SJCRH30 (cell line): ENCODE data around the gene FNDC10. TPM values are rescaled to one million over a fixed set of nuclear protein-coding genes. Genes with fewer than 3 reads are reported as not detected.
A peak's percentile ranks its signal among the peaks of the same experiment; 100 is the strongest.

Source experiments
- DNase-seq, 2 experiments: peaks; one replicate each; pipeline ENCODE4 v3.0.0-alpha.2; 2015 to 2020
- H3K27ac ChIP-seq: fragments of 250-450 bp; sonication (Bioruptor Pico); 2 replicates; pipeline ENCODE4 v1.5.1; 2020; ENCODE audit warnings: mild to moderate bottlenecking, moderate library complexity
- H3K27me3 ChIP-seq: fragments of 250-450 bp; sonication (Bioruptor Pico); 2 replicates; pipeline ENCODE4 v1.5.1; 2020; ENCODE audit warnings: mild to moderate bottlenecking, moderate library complexity
- H3K36me3 ChIP-seq: fragments of 250-450 bp; sonication (Bioruptor Pico); 2 replicates; pipeline ENCODE4 v1.5.1; 2020; ENCODE audit warnings: mild to moderate bottlenecking, moderate library complexity
- H3K4me1 ChIP-seq: fragments of 250-450 bp; sonication (Bioruptor Pico); 2 replicates; pipeline ENCODE4 v1.5.1; 2020; ENCODE audit warnings: mild to moderate bottlenecking, moderate library complexity
- H3K4me3 ChIP-seq: fragments of 250-450 bp; sonication (Bioruptor Pico); 2 replicates; pipeline ENCODE4 v1.5.1; 2020; ENCODE audit warnings: mild to moderate bottlenecking, moderate library complexity
- H3K9me3 ChIP-seq: fragments of 250-450 bp; sonication (Bioruptor Pico); replicated peaks from 2 replicates; pipeline ENCODE4 v1.5.1; 2020; ENCODE audit warnings: mild to moderate bottlenecking, moderate library complexity
- total RNA-seq: library from RNA; depleted of rRNA; stranded (reverse); fragments of >200 nt; shearing (Covaris generic); gene quantifications from 2 replicates; pipeline ENCODE4 v1.2.3, GENCODE V29; 2014

Gene FNDC10
- total RNA-seq, 1 experiment from 2014 or later: 1.9 TPM

GRCh38 chr1:1623181-1623630 is 23.3 kb upstream of the FNDC10 start:
- H3K27me3 ChIP-seq: no peaks in the 10 kb centered on the region
- H3K4me3 ChIP-seq: no peak overlapping the region
- H3K36me3 ChIP-seq: no peaks in the 10 kb centered on the region
- DNase-seq: no peak
- H3K27ac ChIP-seq: no peak overlapping the region
- peaks cover 4% of the 10 kb centered on the region; the same call in 1 of the 2 replicates for H3K4me1 ChIP-seq
- no peaks in the 10 kb centered on the region for H3K9me3 ChIP-seq

- DNase-seq: no peak
- no peaks in the 10 kb centered on the region for H3K9me3 ChIP-seq
- no peaks in the 10 kb centered on the region for H3K36me3 ChIP-seq
- no peaks in the 10 kb centered on the region for H3K27me3 ChIP-seq
- H3K27ac ChIP-seq: no peak overlapping the region
- peaks cover 4% of the 10 kb centered on the region; the same call in 1 of the 2 replicates for H3K4me1 ChIP-seq
- no peak overlapping the region for H3K4me3 ChIP-seq
These were observed 22.8 kb upstream of the FNDC10 start for GRCh38 chr1:1622788-1623094.

GRCh38 chr1:1622010-1622787 is 22.3 kb upstream of the FNDC10 start:
- Histone ChIP-seq H3K27me3 (no peaks in the 10 kb centered on the region), H3K9me3 (no peaks in the 10 kb centered on the region), H3K4me1 (peaks cover 4% of the 10 kb centered on the region; the same call in 1 of the 2 replicates), H3K27ac (no peak overlapping the region), H3K4me3 (no peak overlapping the region), H3K36me3 (no peaks in the 10 kb centered on the region)
- DNase-seq: peak; percentile 31 to 49

GRCh38 chr1:1621173-1622009 is 21.5 kb upstream of the FNDC10 start:
- no peak overlapping the region for H3K4me3 ChIP-seq

GRCh38 chr1:1620433-1621139 is 20.7 kb upstream of the FNDC10 start:
- Histone ChIP-seq H3K27me3 (no peaks in the 10 kb centered on the region), H3K27ac (no peak overlapping the region), H3K4me1 (peaks cover 8% of the 10 kb centered on the region; the same call in 1 of the 2 replicates), H3K9me3 (no peaks in the 10 kb centered on the region), H3K4me3 (no peak overlapping the region), H3K36me3 (no peaks in the 10 kb centered on the region)
- DNase-seq: no peak

More at GRCh38 chr1:1621173-1622009, 21.5 kb upstream of the FNDC10 start:
- H3K4me1 ChIP-seq: peaks cover 8% of the 10 kb centered on the region; the same call in 1 of the 2 replicates
- no peak for DNase-seq
- H3K9me3 ChIP-seq: no peaks in the 10 kb centered on the region
- H3K27ac ChIP-seq: no peak overlapping the region
- H3K36me3 ChIP-seq: no peaks in the 10 kb centered on the region
- no peaks in the 10 kb centered on the region for H3K27me3 ChIP-seq

- peaks cover 8% of the 10 kb centered on the region; the same call in 1 of the 2 replicates for H3K4me1 ChIP-seq
- H3K27ac ChIP-seq: no peak overlapping the region
- DNase-seq: peak in 1 of 2 experiments; percentile 42
These were observed 20.0 kb upstream of the FNDC10 start for GRCh38 chr1:1619917-1620361.

GRCh38 chr1:1618396-1619068 is 18.6 kb upstream of the FNDC10 start:
- no peak for DNase-seq
- Histone ChIP-seq H3K4me3 (no peak overlapping the region), H3K27ac (no peak overlapping the region), H3K36me3 (no peaks in the 10 kb centered on the region), H3K4me1 (peaks cover 12% of the 10 kb centered on the region), H3K27me3 (no peaks in the 10 kb centered on the region), H3K9me3 (no peaks in the 10 kb centered on the region)

More at GRCh38 chr1:1619917-1620361, 20.0 kb upstream of the FNDC10 start:
- H3K9me3 ChIP-seq: no peaks in the 10 kb centered on the region
- H3K27me3 ChIP-seq: no peaks in the 10 kb centered on the region
- no peak overlapping the region for H3K4me3 ChIP-seq
- H3K36me3 ChIP-seq: no peaks in the 10 kb centered on the region

- H3K4me1 ChIP-seq: peaks cover 12% of the 10 kb centered on the region
- no peaks in the 10 kb centered on the region for H3K36me3 ChIP-seq
- no peaks in the 10 kb centered on the region for H3K27me3 ChIP-seq
- no peaks in the 10 kb centered on the region for H3K9me3 ChIP-seq
- DNase-seq: no peak
- no peak overlapping the region for H3K27ac ChIP-seq
- no peak overlapping the region for H3K4me3 ChIP-seq
These were observed 18.0 kb upstream of the FNDC10 start for GRCh38 chr1:1617925-1618324.

- Histone ChIP-seq H3K4me1 (peaks cover 12% of the 10 kb centered on the region), H3K9me3 (no peaks in the 10 kb centered on the region), H3K27ac (no peak overlapping the region), H3K4me3 (no peak overlapping the region), H3K27me3 (no peaks in the 10 kb centered on the region), H3K36me3 (no peaks in the 10 kb centered on the region)
- no peak for DNase-seq
These were observed 17.6 kb upstream of the FNDC10 start for GRCh38 chr1:1617516-1617915.

- Histone ChIP-seq H3K9me3 (no peaks in the 10 kb centered on the region), H3K36me3 (no peaks in the 10 kb centered on the region), H3K4me1 (peaks cover 9% of the 10 kb centered on the region), H3K27me3 (no peaks in the 10 kb centered on the region), H3K27ac (no peak overlapping the region), H3K4me3 (peak overlapping the region; percentile 98)
- DNase-seq: no peak
These were observed 16.9 kb upstream of the FNDC10 start for GRCh38 chr1:1616838-1617237.

GRCh38 chr1:1616045-1616790 is 16.3 kb upstream of the FNDC10 start:
- Histone ChIP-seq H3K27ac (no peak overlapping the region), H3K9me3 (no peaks in the 10 kb centered on the region), H3K27me3 (no peaks in the 10 kb centered on the region), H3K4me3 (peak overlapping the region; percentile 98), H3K36me3 (no peaks in the 10 kb centered on the region), H3K4me1 (peaks cover 8% of the 10 kb centered on the region)
- DNase-seq: peak in 1 of 2 experiments; percentile 36

GRCh38 chr1:1615256-1616044 is 15.5 kb upstream of the FNDC10 start, which contains the start of gene MIB2:
TSS of gene MIB2 (plus strand) at chr1:1615500. CDS start at chr1:1623453, 7,953 bp downstream.
- no peaks in the 10 kb centered on the region for H3K9me3 ChIP-seq
- H3K4me3 ChIP-seq: peak within 1 kb of the TSS; percentile 98
- peak within 1 kb of the TSS; percentile 99 for H3K27ac ChIP-seq
- H3K4me1 ChIP-seq: peaks cover 9% of the 10 kb centered on the region
- H3K36me3 ChIP-seq: no peaks in the 10 kb centered on the region
- no peaks in the 10 kb centered on the region for H3K27me3 ChIP-seq
- DNase-seq: peak; percentile 98 to 99

- DNase-seq: no peak
- Histone ChIP-seq H3K4me3 (peak overlapping the region; percentile 98), H3K9me3 (no peaks in the 10 kb centered on the region), H3K27ac (peak overlapping the region; percentile 99; the same call in 1 of the 2 replicates), H3K4me1 (peaks cover 15% of the 10 kb centered on the region), H3K36me3 (no peaks in the 10 kb centered on the region), H3K27me3 (no peaks in the 10 kb centered on the region)
These were observed 15.0 kb upstream of the FNDC10 start for GRCh38 chr1:1614954-1615255.
